Endothelial cell of umbilical vein (primary cell): ENCODE measurements around the gene ADGRG3. TPM values are rescaled to one million over a fixed set of nuclear protein-coding genes. Genes with fewer than 3 reads are reported as not detected.

ENCODE experiments used
- BruUV-seq: library from RNA; stranded (reverse); fragments of 400-500 nt; replicated peaks from 2 replicates; lab custom pipeline; 2021; lab: Mats Ljungman, UMichigan
- CTCF ChIA-PET: fragments of 300-600, 350-600 bp; sonication (Branson Sonifier 250); formaldehyde crosslinking; loops from one replicate; lab custom pipeline; 2021; ENCODE audit warnings: antibody characterized with exemption, inconsistent platforms; lab: Charles Lee
- POLR2A ChIA-PET: fragments of 300-600, 350-600 bp; sonication (Branson Sonifier 250); formaldehyde crosslinking; loops from one replicate; lab custom pipeline; 2021; ENCODE audit warnings: antibody characterized with exemption, inconsistent platforms; lab: Charles Lee
- DNase-seq: peaks from one replicate; pipeline ENCODE4 v3.0.0-alpha.2; 2011; ENCODE audit warnings: low read depth, low spot score
- FAIRE-seq: peaks from 2 replicates; lab custom pipeline; 2011; peaks lifted over from hg19 to GRCh38; lab: Jason Lieb, UNC
- H2AFZ ChIP-seq: 2 replicates; pipeline ENCODE4 v1.6.0; 2012; ENCODE audit warnings: low read depth, low read length, control low read depth, inconsistent platforms
- H3K27ac ChIP-seq: 2 replicates; pipeline ENCODE4 v1.5.1; 2011; ENCODE audit warnings: low read depth, mild to moderate bottlenecking, control low read depth, low read length, moderate library complexity; ENCODE audit not compliant: insufficient read depth
- H3K27me3 ChIP-seq, 2 experiments: 2 replicates each; pipeline versions ENCODE4 v1.6.0 to v1.6.1; 2011; ENCODE audit warnings: low read length in 2 of 2, mixed read lengths in 1 of 2; ENCODE audit not compliant: control insufficient read depth in 2 of 2, insufficient read depth in 2 of 2
- H3K36me3 ChIP-seq, 2 experiments: 2 replicates in 1 of 2; 3 replicates in 1 of 2; pipeline ENCODE4 v1.5.1; 2011; ENCODE audit warnings: low read length in 2 of 2, mild to moderate bottlenecking in 1 of 2, moderate library complexity in 1 of 2; ENCODE audit not compliant: control insufficient read depth in 2 of 2, insufficient read depth in 2 of 2; ENCODE audit errors: extremely low read depth in 1 of 2
- H3K4me1 ChIP-seq: 3 replicates; pipeline ENCODE4 v1.5.1; 2011; ENCODE audit warnings: mild to moderate bottlenecking, low read length; ENCODE audit not compliant: control insufficient read depth, insufficient read depth; ENCODE audit errors: extremely low read depth
- H3K4me2 ChIP-seq: 2 replicates; pipeline ENCODE4 v1.6.1; 2011; ENCODE audit warnings: low read length, control low read depth, mixed read lengths; ENCODE audit not compliant: insufficient read depth
- H3K4me3 ChIP-seq, 3 experiments: fragments of 200-600 bp in 1 of 3; sonication (generic), shearing (Covaris generic) in 1 of 3; replicated peaks in 1 of 3; 2 replicates each; pipeline ENCODE4 v1.5.1; 2011 to 2016; ENCODE audit warnings: control low read depth in 3 of 3, low read length in 3 of 3, mild to moderate bottlenecking in 2 of 3, inconsistent platforms in 1 of 3, low read depth in 1 of 3, moderate library complexity in 1 of 3; ENCODE audit not compliant: insufficient read depth in 1 of 3
- H3K79me2 ChIP-seq: 2 replicates; pipeline ENCODE4 v1.6.0; 2012; ENCODE audit warnings: low read length, inconsistent platforms; ENCODE audit not compliant: control insufficient read depth, insufficient read depth
- H3K9ac ChIP-seq: replicated peaks from 2 replicates; pipeline ENCODE3; 2011; ENCODE audit warnings: low read length, control low read depth; ENCODE audit not compliant: insufficient read depth; ENCODE audit errors: extremely low read depth
- H3K9me1 ChIP-seq: replicated peaks from 3 replicates; pipeline ENCODE4 v1.6.0; 2011; ENCODE audit warnings: mild to moderate bottlenecking, low read length; ENCODE audit not compliant: control insufficient read depth, insufficient read depth; ENCODE audit errors: extremely low read depth
- H3K9me3 ChIP-seq: replicated peaks from 2 replicates; pipeline ENCODE4 v1.5.1; 2012; ENCODE audit warnings: low read length, inconsistent platforms; ENCODE audit not compliant: control insufficient read depth, insufficient read depth
- H4K20me1 ChIP-seq: replicated peaks from 2 replicates; pipeline ENCODE3; 2011; ENCODE audit warnings: mild to moderate bottlenecking, low read length; ENCODE audit not compliant: control insufficient read depth, insufficient read depth; ENCODE audit errors: extremely low read depth
- EZH2 ChIP-seq: IDR thresholded peaks from 2 replicates; pipeline ENCODE4 v1.6.1; 2012; ENCODE audit warnings: borderline replicate concordance, low read depth, mild to moderate bottlenecking, moderate library complexity, low read length, inconsistent platforms; ENCODE audit not compliant: severe bottlenecking
- FOS ChIP-seq: IDR thresholded peaks from 2 replicates; pipeline ENCODE4 v1.6.1; 2011; ENCODE audit warnings: mild to moderate bottlenecking, low read length, moderate library complexity, borderline replicate concordance; ENCODE audit not compliant: insufficient read depth
- GATA2 ChIP-seq: IDR thresholded peaks from 2 replicates; pipeline ENCODE4 v1.7.0; 2011; ENCODE audit warnings: low read depth, mild to moderate bottlenecking, moderate library complexity, mixed read lengths, low read length; ENCODE audit not compliant: insufficient read length, insufficient read depth
- JUN ChIP-seq: IDR thresholded peaks from 2 replicates; pipeline ENCODE4 v1.6.1; 2011; ENCODE audit warnings: borderline replicate concordance, low read depth; ENCODE audit not compliant: insufficient read length, insufficient read depth
- MYC ChIP-seq: IDR thresholded peaks from one replicate; pipeline ENCODE4 v1.6.1; 2011; ENCODE audit warnings: mild to moderate bottlenecking, low read depth, low read length
- POLR2A ChIP-seq: IDR thresholded peaks from 2 replicates; pipeline ENCODE4 v1.6.1; 2012; ENCODE audit warnings: low read depth, mild to moderate bottlenecking, control low read depth, low read length
- POLR2AphosphoS5 ChIP-seq: IDR thresholded peaks from 2 replicates; pipeline ENCODE4 v1.6.1; 2012; ENCODE audit warnings: low read depth, mild to moderate bottlenecking, control low read depth, low read length, moderate library complexity; ENCODE audit not compliant: insufficient read depth
- dilution Hi-C: fragments of 300-500 bp; cut with MboI; formaldehyde crosslinking; loops from one replicate; pipeline ENCODE4 v1.15.0; 2019; ENCODE audit warnings: low sequenced_read_pairs; ENCODE audit not compliant: extremely low pct_ligation_motif_present
- intact Hi-C: fragments of 100-400 bp; cut with micrococcal nuclease; formaldehyde crosslinking; loops from one replicate; pipeline ENCODE4 v1.10.0; 2022
- polyA plus RNA-seq, 4 experiments: library from polyadenylated mRNA; depleted of rRNA in 3 of 4; stranded (reverse) in 3 of 4; unstranded in 1 of 4; fragments of >200 nt; gene quantifications; 2 replicates each; pipeline versions ENCODE4 v1.2.1 to v1.2.3, GENCODE V29; 2011 to 2012; ENCODE audit warnings: missing spikeins in 1 of 4
- total RNA-seq: library from RNA; stranded (reverse); gene quantifications from 2 replicates; pipeline ENCODE4 v1.2.3, GENCODE V29; 2021
- TF ChIP-seq, protein P1 (sequence below): IDR thresholded peaks from 2 replicates; pipeline ENCODE4 v1.6.1; 2011; ENCODE audit not compliant: insufficient read depth, insufficient read length
- TF ChIP-seq, protein P2 (sequence below), 2 donors: IDR thresholded peaks; 1 replicate in 1 of 2; 2 replicates in 1 of 2; pipeline ENCODE4 v1.5.1; 2011; ENCODE audit warnings: low read length in 2 of 2, mild to moderate bottlenecking in 2 of 2, moderate library complexity in 2 of 2, control low read depth in 1 of 2, inconsistent platforms in 1 of 2, low read depth in 1 of 2; ENCODE audit not compliant: insufficient read depth in 1 of 2; ENCODE audit errors: extremely low read depth in 1 of 2

ADGRG3 gene
- total and polyA plus RNA-seq, 2 donors (not counting 3 experiments of a cell fraction or from before 2014, with no cell fraction given) = not detected

- ChIA-PET CTCF (no interaction called here), POLR2A (no interaction called here)
- Histone ChIP-seq H3K4me3 (no peak overlapping the region), H3K9me1 (no peaks in the 10 kb centered on the region), H3K27ac (no peak overlapping the region), H3K9me3 (no peaks in the 10 kb centered on the region), H3K36me3 (no peaks in the 10 kb centered on the region), H3K79me2 (no peaks in the 10 kb centered on the region), H2AFZ (no peak overlapping the region), H3K4me2 (no peak overlapping the region), H3K9ac (no peak overlapping the region), H3K4me1 (no peaks in the 10 kb centered on the region), H3K27me3 (peaks cover 4 to 7% of the 10 kb centered on the region in 2 experiments), H4K20me1 (no peaks in the 10 kb centered on the region)
- intact Hi-C loops (no loop called here), dilution Hi-C loops (no loop called here)
- TF ChIP-seq JUN (no peak), MYC (no peak), POLR2A (no peak), EZH2 (no peak), GATA2 (no peak), POLR2AphosphoS5 (no peak), FOS (no peak)
- TF ChIP-seq, protein P1, sequence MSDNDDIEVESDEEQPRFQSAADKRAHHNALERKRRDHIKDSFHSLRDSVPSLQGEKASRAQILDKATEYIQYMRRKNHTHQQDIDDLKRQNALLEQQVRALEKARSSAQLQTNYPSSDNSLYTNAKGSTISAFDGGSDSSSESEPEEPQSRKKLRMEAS = no peak
- TF ChIP-seq, protein P2, sequence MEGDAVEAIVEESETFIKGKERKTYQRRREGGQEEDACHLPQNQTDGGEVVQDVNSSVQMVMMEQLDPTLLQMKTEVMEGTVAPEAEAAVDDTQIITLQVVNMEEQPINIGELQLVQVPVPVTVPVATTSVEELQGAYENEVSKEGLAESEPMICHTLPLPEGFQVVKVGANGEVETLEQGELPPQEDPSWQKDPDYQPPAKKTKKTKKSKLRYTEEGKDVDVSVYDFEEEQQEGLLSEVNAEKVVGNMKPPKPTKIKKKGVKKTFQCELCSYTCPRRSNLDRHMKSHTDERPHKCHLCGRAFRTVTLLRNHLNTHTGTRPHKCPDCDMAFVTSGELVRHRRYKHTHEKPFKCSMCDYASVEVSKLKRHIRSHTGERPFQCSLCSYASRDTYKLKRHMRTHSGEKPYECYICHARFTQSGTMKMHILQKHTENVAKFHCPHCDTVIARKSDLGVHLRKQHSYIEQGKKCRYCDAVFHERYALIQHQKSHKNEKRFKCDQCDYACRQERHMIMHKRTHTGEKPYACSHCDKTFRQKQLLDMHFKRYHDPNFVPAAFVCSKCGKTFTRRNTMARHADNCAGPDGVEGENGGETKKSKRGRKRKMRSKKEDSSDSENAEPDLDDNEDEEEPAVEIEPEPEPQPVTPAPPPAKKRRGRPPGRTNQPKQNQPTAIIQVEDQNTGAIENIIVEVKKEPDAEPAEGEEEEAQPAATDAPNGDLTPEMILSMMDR (IDR thresholded peaks at IDR 0.05; ENCODE audit: extremely low read depth in 1 of 2, insufficient read depth in 1 of 2, low read depth in 1 of 2, low read length in 2 of 2) = no peak
- FAIRE-seq = no peak
- peak; percentile 14 for DNase-seq
- no TSS peak for BruUV-seq
These were observed 21.9 kb downstream of the ADGRG3 start for GRCh38 chr16:57689762-57690558.
